Liver (tissue), 9 donors: Measurements from ENCODE around the gene B4GALT5. TPM values are rescaled to one million over a fixed set of nuclear protein-coding genes. Genes with fewer than 3 reads are reported as not detected.

ENCODE experiments used
- DNase-seq: peaks from one replicate; pipeline ENCODE4 v3.0.0-alpha.2; 2017; ENCODE audit warnings: low spot score
- H3K27ac ChIP-seq, 2 donors: one replicate each; pipeline ENCODE4 v1.7.0; 2013; ENCODE audit warnings: inconsistent platforms in 2 of 2, low read length in 2 of 2, control low read depth in 1 of 2, low read depth in 1 of 2, mild to moderate bottlenecking in 1 of 2
- H3K27me3 ChIP-seq, 4 donors: one replicate each; pipeline versions ENCODE4 v1.6.1 to v1.7.0; 2013; ENCODE audit warnings: low read length in 3 of 4, inconsistent platforms in 1 of 4, mild to moderate bottlenecking in 1 of 4, moderate library complexity in 1 of 4; ENCODE audit not compliant: control insufficient read depth in 4 of 4, insufficient read depth in 4 of 4
- H3K36me3 ChIP-seq, 4 donors: one replicate each; pipeline versions ENCODE4 v1.6.1 to v1.7.0; 2013; ENCODE audit warnings: low read length in 3 of 4, mild to moderate bottlenecking in 3 of 4, low read depth in 1 of 4, moderate library complexity in 1 of 4; ENCODE audit not compliant: control insufficient read depth in 4 of 4, insufficient read depth in 3 of 4
- H3K4me1 ChIP-seq, 4 donors: one replicate each; pipeline versions ENCODE4 v1.6.1 to v1.7.0; 2013; ENCODE audit warnings: low read length in 3 of 4, mild to moderate bottlenecking in 3 of 4, moderate library complexity in 1 of 4; ENCODE audit not compliant: control insufficient read depth in 4 of 4, insufficient read depth in 4 of 4
- H3K4me3 ChIP-seq, 3 donors: one replicate each; pipeline versions ENCODE4 v1.6.1 to v1.7.0; 2013; ENCODE audit warnings: low read length in 3 of 3, control low read depth in 1 of 3, low read depth in 1 of 3, mild to moderate bottlenecking in 1 of 3
- H3K9ac ChIP-seq, 2 donors: one replicate each; pipeline ENCODE4 v1.7.0; 2013; ENCODE audit warnings: low read length in 2 of 2, mild to moderate bottlenecking in 2 of 2, moderate library complexity in 2 of 2, control low read depth in 1 of 2, low read depth in 1 of 2
- H3K9me3 ChIP-seq, 4 donors: one replicate each; pipeline versions ENCODE4 v1.6.1 to v1.7.0; 2013; ENCODE audit warnings: low read length in 3 of 4; ENCODE audit not compliant: control insufficient read depth in 4 of 4
- ATF3 ChIP-seq: IDR thresholded peaks from 2 replicates; pipeline ENCODE4 v1.6.1; 2016; ENCODE audit warnings: antibody characterized with exemption
- CTCF ChIP-seq: fragments of 150-350 bp; IDR thresholded peaks from 2 replicates; pipeline ENCODE4 v1.5.1; 2017; ENCODE audit warnings: improper control_type of control experiment, low read depth, low read length; ENCODE audit not compliant: missing input control
- EGR1 ChIP-seq, 2 donors: IDR thresholded peaks; 2 replicates each; pipeline ENCODE4 v1.6.1; 2016 to 2018; ENCODE audit warnings: antibody characterized with exemption in 2 of 2, low read depth in 2 of 2
- FOXA1 ChIP-seq: IDR thresholded peaks from 2 replicates; pipeline ENCODE4 v1.6.1; 2016; ENCODE audit warnings: antibody characterized with exemption
- FOXA2 ChIP-seq: IDR thresholded peaks from 2 replicates; pipeline ENCODE4 v1.6.1; 2016; ENCODE audit warnings: antibody characterized with exemption
- GABPA ChIP-seq, 2 donors: IDR thresholded peaks in 1 of 2; conservative IDR thresholded peaks in 1 of 2; 2 replicates each; pipeline ENCODE4 v1.6.1; 2016; ENCODE audit warnings: antibody characterized with exemption in 2 of 2, mild to moderate bottlenecking in 1 of 2, moderate library complexity in 1 of 2
- HNF4G ChIP-seq: IDR thresholded peaks from 2 replicates; pipeline ENCODE4 v1.6.1; 2016; ENCODE audit warnings: antibody characterized with exemption
- NR2F2 ChIP-seq: IDR thresholded peaks from 2 replicates; pipeline ENCODE4 v1.6.1; 2016; ENCODE audit warnings: antibody characterized with exemption
- RAD21 ChIP-seq, 2 donors: IDR thresholded peaks; 2 replicates each; pipeline ENCODE4 v1.6.1; 2016; ENCODE audit warnings: antibody characterized with exemption in 2 of 2, mild to moderate bottlenecking in 2 of 2
- REST ChIP-seq: IDR thresholded peaks from 2 replicates; pipeline ENCODE4 v1.6.1; 2016; ENCODE audit warnings: antibody characterized with exemption, mild to moderate bottlenecking
- SP1 ChIP-seq: IDR thresholded peaks from 2 replicates; pipeline ENCODE4 v1.6.1; 2018; ENCODE audit warnings: antibody characterized with exemption, mild to moderate bottlenecking
- TAF1 ChIP-seq: conservative IDR thresholded peaks from 2 replicates; pipeline ENCODE4 v1.6.1; 2016; ENCODE audit warnings: antibody characterized with exemption, mild to moderate bottlenecking
- ZBTB33 ChIP-seq: IDR thresholded peaks from 2 replicates; pipeline ENCODE4 v1.6.1; 2016; ENCODE audit warnings: antibody characterized with exemption
- WGBS: extraction: QIAGEN DNeasy Blood & Tissue Kit; methylation state at CpG from one replicate; pipeline ENCODE4 v1.1.7; 2013; 5-methylcytosine and 5-hydroxymethylcytosine counted together
- polyA plus RNA-seq, 2 donors: library from polyadenylated mRNA; stranded (reverse) in 1 of 2; unstranded in 1 of 2; fragments of 200-250 nt in 1 of 2; fragments of >200 nt in 1 of 2; fragmentation: Nextera tagmentation in 1 of 2; extraction: Ambion mirVana in 1 of 2; gene quantifications; one replicate each; pipeline versions ENCODE4 v1.2.1 to v1.2.3, GENCODE V29; 2013 to 2015
- total RNA-seq, 2 donors: library from RNA; depleted of rRNA; stranded (reverse); fragments of >200 nt; gene quantifications; one replicate each; pipeline ENCODE4 v1.2.3, GENCODE V29; 2014
- donor health status: healthy.
- donor health status: healthy.
- donor health status: healthy.
- donor health status: healthy.
- donor health status: healthy.

Gene B4GALT5
- total and polyA plus RNA-seq, 4 donors = 2.0 to 28.2 (median 14.4) TPM

- 89% methylated on average over 8 of the region's 8 CpGs for WGBS
- Histone ChIP-seq H3K4me3 (no peak overlapping the region), H3K9ac (no peak overlapping the region), H3K27ac (no peak overlapping the region), H3K27me3 (no peaks in the 10 kb centered on the region), H3K9me3 (no peaks in the 10 kb centered on the region), H3K4me1 (peaks cover 4 to 30% (median 19%) of the 10 kb centered on the region in 4 donors), H3K36me3 (peaks cover 0 to 3% (median 0%) of the 10 kb centered on the region in 4 donors)
- DNase-seq = no peak
- TF ChIP-seq SP1 (no peak), ZBTB33 (no peak), HNF4G (no peak), REST (no peak), FOXA1 (no peak)
These were observed 51.9 kb downstream of the B4GALT5 start for GRCh38 chr20:49661560-49662329.

GRCh38 chr20:49660912-49661311, 52.8 kb downstream of the B4GALT5 start:
- peaks cover 0 to 3% (median under 1%) of the 10 kb centered on the region in 4 donors for H3K36me3 ChIP-seq
- DNase-seq = no peak
- H3K4me1 ChIP-seq = peaks cover 7 to 35% (median 21%) of the 10 kb centered on the region in 4 donors
- no peak overlapping the region for H3K4me3 ChIP-seq
- H3K27me3 ChIP-seq = no peaks in the 10 kb centered on the region
- H3K9me3 ChIP-seq = no peaks in the 10 kb centered on the region
- TF ChIP-seq TAF1 = no peak
- TF ChIP-seq NR2F2 = no peak
- no peak for TF ChIP-seq RAD21 (IDR thresholded peaks at IDR 0.05)
- TF ChIP-seq REST = no peak
- TF ChIP-seq GABPA (IDR thresholded peaks at IDR 0.05 in 1 of 2, conservative IDR thresholded peaks at IDR 0.05 in 1 of 2) = no peak
- no peak for TF ChIP-seq ATF3
- no peak for TF ChIP-seq FOXA2
- TF ChIP-seq SP1 = no peak
- TF ChIP-seq EGR1 (IDR thresholded peaks at IDR 0.05; ENCODE audit: low read depth in 2 of 2) = no peak
- TF ChIP-seq CTCF = no peak
- H3K9ac ChIP-seq = no peak overlapping the region
- no peak overlapping the region for H3K27ac ChIP-seq
- 96% methylated on average over 5 of the region's 5 CpGs for WGBS
